Thyroid gland (tissue), 4 donors: ENCODE measurements around the gene NCOA3. TPM values are rescaled to one million over a fixed set of nuclear protein-coding genes. Genes with fewer than 3 reads are reported as not detected.
A peak's percentile ranks its signal among the peaks of the same experiment; 100 is the strongest.

Experiments used
- DNase-seq, 2 donors: peaks; one replicate each; pipeline ENCODE4 v3.0.0-alpha.2; 2019
- H3K27ac ChIP-seq, 3 donors: fragments of 200-600 bp; sonication (generic); 1 replicate in 2 of 3; 2 replicates in 1 of 3; pipeline ENCODE4 v1.5.1; 2016 to 2019; ENCODE audit warnings: mild to moderate bottlenecking in 1 of 3, moderate library complexity in 1 of 3
- H3K27me3 ChIP-seq: fragments of 200-600 bp; sonication (generic); one replicate; pipeline ENCODE4 v1.5.1; 2019
- H3K36me3 ChIP-seq, 2 donors: fragments of 200-600 bp; sonication (generic); one replicate each; pipeline ENCODE4 v1.5.1; 2016 to 2019
- H3K4me1 ChIP-seq, 2 donors: fragments of 200-600 bp; sonication (generic); one replicate each; pipeline ENCODE4 v1.5.1; 2017 to 2019
- H3K4me3 ChIP-seq, 3 donors: fragments of 200-600 bp; sonication (generic); replicated peaks in 1 of 3; 1 replicate in 2 of 3; 2 replicates in 1 of 3; pipeline ENCODE4 v1.5.1; 2016; ENCODE audit warnings: mild to moderate bottlenecking in 1 of 3
- H3K9me3 ChIP-seq: fragments of 200-600 bp; sonication (generic); one replicate; pipeline ENCODE4 v1.5.1; 2017
- POLR2A ChIP-seq, 2 donors: fragments of 450-650 bp; IDR thresholded peaks; one replicate each; pipeline ENCODE4 v1.6.1; 2017; ENCODE audit warnings: antibody characterized with exemption in 2 of 2, mild to moderate bottlenecking in 2 of 2, moderate library complexity in 1 of 2
- WGBS, 2 donors: methylation state at CpG; one replicate each; pipeline ENCODE4 v1.1.5; 2017; 5-methylcytosine and 5-hydroxymethylcytosine counted together
- intact Hi-C: fragments of 100-400 bp; cut with DNase I; formaldehyde crosslinking; loops from one replicate; pipeline ENCODE4 v1.15.1; 2023
- total RNA-seq, 4 donors: library from RNA; depleted of rRNA; stranded (reverse); fragments of >200 nt; gene quantifications; one replicate each; pipeline ENCODE4 v1.2.3, GENCODE V29; 2016
- TF ChIP-seq, protein P1 (sequence below), 6 experiments: fragments of 200-600 bp in 3 of 6; fragments of 450-650 bp in 3 of 6; sonication (generic) in 3 of 6; IDR thresholded peaks; one replicate each; pipeline ENCODE4 v1.5.1; 2016 to 2019; ENCODE audit warnings: antibody characterized with exemption in 6 of 6, mild to moderate bottlenecking in 2 of 6, inconsistent platforms in 1 of 6, moderate library complexity in 1 of 6

Gene NCOA3
- 10 to 100 TPM; 28.7 to 45.2 (median 36.8) TPM for total RNA-seq

DNA sequence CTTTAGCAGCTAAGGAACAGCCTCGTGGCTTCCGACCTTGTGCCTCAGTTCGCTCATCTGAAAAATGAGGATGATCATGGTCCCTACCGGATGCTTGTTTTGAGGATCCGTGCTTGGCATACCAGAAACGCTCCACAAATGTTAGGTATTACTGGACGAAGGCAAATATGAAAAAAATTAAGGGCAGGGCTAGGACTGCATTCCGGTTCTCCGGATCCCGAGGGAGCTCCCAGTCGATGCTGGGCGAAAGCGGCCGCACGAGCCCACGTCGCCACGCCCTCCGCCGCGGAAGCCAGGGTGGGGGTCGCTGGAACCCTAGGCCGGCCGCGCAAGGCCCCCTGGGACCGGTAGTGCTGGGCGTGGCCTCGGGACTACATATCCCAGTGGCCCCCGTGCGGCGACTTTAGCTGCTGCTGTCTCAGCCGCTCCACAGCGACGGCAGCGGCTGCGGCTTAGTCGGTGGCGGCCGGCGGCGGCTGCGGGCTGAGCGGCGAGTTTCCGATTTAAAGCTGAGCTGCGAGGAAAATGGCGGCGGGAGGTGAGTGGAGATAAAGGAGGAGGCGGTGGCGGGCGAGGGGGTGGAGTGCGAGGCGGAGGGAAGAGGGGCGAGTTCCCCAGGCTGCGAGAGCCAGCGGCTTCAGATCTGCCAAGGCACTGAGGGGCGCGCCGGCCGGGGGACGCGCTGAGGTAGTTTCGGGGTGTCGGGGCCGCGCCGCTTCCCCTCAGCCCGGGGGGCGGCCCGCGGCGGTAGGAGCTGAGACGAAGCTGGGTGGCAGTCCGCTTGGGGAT lies at the start of gene NCOA3:
Gene NCOA3 (plus strand): TSS at position 406 of the 789 bp plus-strand sequence. CDS start 120,361 bp downstream, outside the sequence.
- Histone ChIP-seq H3K4me3 (peak within 1 kb of the TSS; percentile 37 to 97 (median 94)), H3K36me3 (no peaks in the 10 kb centered on the region), H3K4me1 (peaks cover 13 to 16% of the 10 kb centered on the region in 2 donors), H3K27ac (peak within 1 kb of the TSS; percentile 94 to 97 (median 95)), H3K27me3 (no peaks in the 10 kb centered on the region), H3K9me3 (no peaks in the 10 kb centered on the region)
- TF ChIP-seq, protein P1, sequence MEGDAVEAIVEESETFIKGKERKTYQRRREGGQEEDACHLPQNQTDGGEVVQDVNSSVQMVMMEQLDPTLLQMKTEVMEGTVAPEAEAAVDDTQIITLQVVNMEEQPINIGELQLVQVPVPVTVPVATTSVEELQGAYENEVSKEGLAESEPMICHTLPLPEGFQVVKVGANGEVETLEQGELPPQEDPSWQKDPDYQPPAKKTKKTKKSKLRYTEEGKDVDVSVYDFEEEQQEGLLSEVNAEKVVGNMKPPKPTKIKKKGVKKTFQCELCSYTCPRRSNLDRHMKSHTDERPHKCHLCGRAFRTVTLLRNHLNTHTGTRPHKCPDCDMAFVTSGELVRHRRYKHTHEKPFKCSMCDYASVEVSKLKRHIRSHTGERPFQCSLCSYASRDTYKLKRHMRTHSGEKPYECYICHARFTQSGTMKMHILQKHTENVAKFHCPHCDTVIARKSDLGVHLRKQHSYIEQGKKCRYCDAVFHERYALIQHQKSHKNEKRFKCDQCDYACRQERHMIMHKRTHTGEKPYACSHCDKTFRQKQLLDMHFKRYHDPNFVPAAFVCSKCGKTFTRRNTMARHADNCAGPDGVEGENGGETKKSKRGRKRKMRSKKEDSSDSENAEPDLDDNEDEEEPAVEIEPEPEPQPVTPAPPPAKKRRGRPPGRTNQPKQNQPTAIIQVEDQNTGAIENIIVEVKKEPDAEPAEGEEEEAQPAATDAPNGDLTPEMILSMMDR (IDR thresholded peaks at IDR 0.05), result peak; percentile 16 to 79 (median 56)
- TF ChIP-seq POLR2A (IDR thresholded peaks at IDR 0.05), result peak; percentile 74 to 98
- DNase-seq, result peak; percentile 95 to 96
- intact Hi-C loops, result no loop called here
- 0 to 1% methylated on average over 30 to 48 of the region's 74 CpGs for WGBS, 2 donors

DNA sequence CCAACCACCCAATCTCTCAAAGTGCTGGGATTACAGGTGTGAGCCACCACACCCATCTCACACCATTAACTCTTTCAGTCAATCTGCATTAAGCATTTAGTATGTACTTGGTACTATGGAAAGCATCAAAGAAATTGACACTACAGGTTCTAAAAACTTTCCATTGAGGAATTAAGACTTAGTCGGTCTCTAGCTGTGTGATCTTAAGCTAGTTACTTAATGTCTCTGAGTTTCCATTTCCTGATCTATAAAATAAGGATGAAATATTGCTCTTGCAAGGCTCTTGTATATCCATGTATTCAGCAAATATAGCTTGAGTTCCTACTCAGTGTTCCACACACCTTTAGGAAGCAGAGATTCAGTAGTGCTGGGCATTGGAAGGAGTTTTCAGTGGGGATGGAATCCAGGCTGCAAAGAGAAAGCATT lies 48.9 kb upstream of the NCOA3 start:
- Histone ChIP-seq H3K4me3 (no peak overlapping the region), H3K4me1 (no peaks in the 10 kb centered on the region), H3K9me3 (no peaks in the 10 kb centered on the region), H3K27ac (no peak overlapping the region), H3K27me3 (no peaks in the 10 kb centered on the region), H3K36me3 (no peaks in the 10 kb centered on the region)
- intact Hi-C loops, result no loop called here
- 94 to 97% methylated on average over 1 of the region's 1 CpG for WGBS, 2 donors
- TF ChIP-seq, protein P1 (IDR thresholded peaks at IDR 0.05), result no peak
- TF ChIP-seq POLR2A (IDR thresholded peaks at IDR 0.05), result no peak
- no peak for DNase-seq

DNA sequence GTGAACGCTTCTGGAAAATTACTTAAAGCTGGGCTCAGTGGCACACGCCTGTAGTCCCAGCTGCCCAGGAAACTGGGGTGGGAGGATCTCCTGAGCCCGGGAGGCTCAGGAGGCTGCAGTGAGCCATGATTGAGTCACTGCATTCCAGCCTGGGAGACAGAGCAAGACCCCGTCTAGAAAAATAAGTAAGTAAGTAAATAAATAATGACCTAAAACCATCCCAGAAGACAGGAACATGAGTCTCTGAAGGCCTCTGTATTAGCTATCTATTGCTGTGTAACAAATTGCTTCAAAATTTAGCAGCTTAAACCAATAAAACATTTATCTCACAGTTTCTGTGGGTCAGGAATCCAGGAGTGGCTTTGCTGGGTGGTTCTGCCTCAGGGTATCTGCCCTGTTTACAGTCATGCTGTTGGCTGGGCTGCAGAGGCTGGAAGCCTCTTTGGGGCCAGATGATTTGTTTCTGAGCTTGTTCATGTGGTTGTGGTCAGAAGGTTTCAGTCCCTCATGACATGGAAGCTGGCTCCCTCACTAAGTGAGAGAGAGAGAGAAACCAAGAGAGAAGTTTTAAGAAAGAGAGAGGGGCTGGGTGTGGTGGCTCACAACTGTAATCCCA lies 48.4 kb upstream of the NCOA3 start:
- H3K9me3 ChIP-seq, result no peaks in the 10 kb centered on the region
- no peak overlapping the region for H3K4me3 ChIP-seq
- intact Hi-C loops, result no loop called here
- 79 to 83% methylated on average over 4 of the region's 4 CpGs for WGBS, 2 donors
- H3K27ac ChIP-seq, result no peak overlapping the region
- H3K36me3 ChIP-seq, result no peaks in the 10 kb centered on the region
- TF ChIP-seq, protein P1 (IDR thresholded peaks at IDR 0.05), result no peak
- no peak for TF ChIP-seq POLR2A (IDR thresholded peaks at IDR 0.05)
- no peaks in the 10 kb centered on the region for H3K27me3 ChIP-seq
- no peaks in the 10 kb centered on the region for H3K4me1 ChIP-seq
- no peak for DNase-seq

DNA sequence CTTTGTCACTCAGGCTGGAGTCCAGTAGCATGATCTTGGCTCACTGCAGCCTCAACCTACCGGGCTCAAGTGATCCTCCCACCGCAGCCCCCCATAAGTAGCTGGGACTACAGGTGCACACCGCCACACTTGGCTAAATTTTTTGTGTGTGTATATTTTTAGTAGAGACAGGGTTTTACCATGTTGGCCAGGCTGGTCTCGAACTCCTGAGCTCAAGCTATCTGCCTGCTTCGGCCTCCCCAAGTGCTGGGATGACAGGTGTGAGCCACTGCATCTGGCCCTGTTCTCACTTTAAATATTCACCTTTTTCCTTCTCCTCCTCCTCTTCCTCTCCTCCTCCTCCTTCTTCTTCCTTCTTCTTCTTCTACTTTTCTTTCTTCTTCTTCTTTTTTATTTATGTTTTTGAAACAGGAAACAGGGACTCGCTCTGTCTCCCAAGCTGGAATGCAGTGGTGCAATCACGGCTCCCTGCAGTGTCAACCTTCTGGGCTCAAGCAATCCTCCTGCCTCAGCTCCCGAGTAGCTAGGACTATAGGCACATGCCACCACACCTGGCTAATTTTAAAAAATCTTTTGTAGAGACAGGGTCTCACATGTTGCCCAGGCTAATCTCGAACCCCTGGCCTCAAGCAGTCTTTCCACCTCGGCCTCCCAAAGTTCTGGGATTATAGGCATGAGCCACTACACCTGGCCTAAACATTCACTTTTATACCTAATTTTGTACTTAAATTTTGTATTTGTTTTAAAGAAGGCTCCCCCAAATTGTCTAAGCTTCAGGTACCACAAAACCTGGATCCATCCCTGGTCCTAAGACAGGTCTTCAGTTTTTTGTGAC lies 47.2 kb upstream of the NCOA3 start:
- Histone ChIP-seq H3K27ac (no peak overlapping the region), H3K27me3 (no peaks in the 10 kb centered on the region), H3K4me1 (no peaks in the 10 kb centered on the region), H3K36me3 (no peaks in the 10 kb centered on the region), H3K9me3 (no peaks in the 10 kb centered on the region), H3K4me3 (no peak overlapping the region)
- TF ChIP-seq, protein P1 (IDR thresholded peaks at IDR 0.05), result no peak
- TF ChIP-seq POLR2A (IDR thresholded peaks at IDR 0.05), result no peak
- DNase-seq, result no peak
- intact Hi-C loops, result no loop called here
- 94 to 98% methylated on average over 10 of the region's 10 CpGs for WGBS, 2 donors
